Endothelial cell of umbilical vein (primary cell): ENCODE measurements around the gene GPATCH1. TPM values are rescaled to one million over a fixed set of nuclear protein-coding genes. Genes with fewer than 3 reads are reported as not detected.
A peak's percentile ranks its signal among the peaks of the same experiment; 100 is the strongest.

Experiments used
- BruUV-seq: library from RNA; stranded (reverse); fragments of 400-500 nt; replicated peaks from 2 replicates; lab custom pipeline; 2021; lab: Mats Ljungman, UMichigan
- CTCF ChIA-PET: fragments of 300-600, 350-600 bp; sonication (Branson Sonifier 250); formaldehyde crosslinking; loops from one replicate; lab custom pipeline; 2021; ENCODE audit warnings: antibody characterized with exemption, inconsistent platforms; lab: Charles Lee
- POLR2A ChIA-PET: fragments of 300-600, 350-600 bp; sonication (Branson Sonifier 250); formaldehyde crosslinking; loops from one replicate; lab custom pipeline; 2021; ENCODE audit warnings: antibody characterized with exemption, inconsistent platforms; lab: Charles Lee
- DNase-seq: peaks from one replicate; pipeline ENCODE4 v3.0.0-alpha.2; 2011; ENCODE audit warnings: low read depth, low spot score
- FAIRE-seq: peaks from 2 replicates; lab custom pipeline; 2011; peaks lifted over from hg19 to GRCh38; lab: Jason Lieb, UNC
- H2AFZ ChIP-seq: 2 replicates; pipeline ENCODE4 v1.6.0; 2012; ENCODE audit warnings: low read depth, low read length, control low read depth, inconsistent platforms
- H3K27ac ChIP-seq: 2 replicates; pipeline ENCODE4 v1.5.1; 2011; ENCODE audit warnings: low read depth, mild to moderate bottlenecking, control low read depth, low read length, moderate library complexity; ENCODE audit not compliant: insufficient read depth
- H3K27me3 ChIP-seq, 2 experiments: 2 replicates each; pipeline versions ENCODE4 v1.6.0 to v1.6.1; 2011; ENCODE audit warnings: low read length in 2 of 2, mixed read lengths in 1 of 2; ENCODE audit not compliant: control insufficient read depth in 2 of 2, insufficient read depth in 2 of 2
- H3K36me3 ChIP-seq, 2 experiments: 2 replicates in 1 of 2; 3 replicates in 1 of 2; pipeline ENCODE4 v1.5.1; 2011; ENCODE audit warnings: low read length in 2 of 2, mild to moderate bottlenecking in 1 of 2, moderate library complexity in 1 of 2; ENCODE audit not compliant: control insufficient read depth in 2 of 2, insufficient read depth in 2 of 2; ENCODE audit errors: extremely low read depth in 1 of 2
- H3K4me1 ChIP-seq: 3 replicates; pipeline ENCODE4 v1.5.1; 2011; ENCODE audit warnings: mild to moderate bottlenecking, low read length; ENCODE audit not compliant: control insufficient read depth, insufficient read depth; ENCODE audit errors: extremely low read depth
- H3K4me2 ChIP-seq: 2 replicates; pipeline ENCODE4 v1.6.1; 2011; ENCODE audit warnings: low read length, control low read depth, mixed read lengths; ENCODE audit not compliant: insufficient read depth
- H3K4me3 ChIP-seq, 3 experiments: fragments of 200-600 bp in 1 of 3; sonication (generic), shearing (Covaris generic) in 1 of 3; replicated peaks in 1 of 3; 2 replicates each; pipeline ENCODE4 v1.5.1; 2011 to 2016; ENCODE audit warnings: control low read depth in 3 of 3, low read length in 3 of 3, mild to moderate bottlenecking in 2 of 3, inconsistent platforms in 1 of 3, low read depth in 1 of 3, moderate library complexity in 1 of 3; ENCODE audit not compliant: insufficient read depth in 1 of 3
- H3K79me2 ChIP-seq: 2 replicates; pipeline ENCODE4 v1.6.0; 2012; ENCODE audit warnings: low read length, inconsistent platforms; ENCODE audit not compliant: control insufficient read depth, insufficient read depth
- H3K9ac ChIP-seq: replicated peaks from 2 replicates; pipeline ENCODE3; 2011; ENCODE audit warnings: low read length, control low read depth; ENCODE audit not compliant: insufficient read depth; ENCODE audit errors: extremely low read depth
- H3K9me1 ChIP-seq: replicated peaks from 3 replicates; pipeline ENCODE4 v1.6.0; 2011; ENCODE audit warnings: mild to moderate bottlenecking, low read length; ENCODE audit not compliant: control insufficient read depth, insufficient read depth; ENCODE audit errors: extremely low read depth
- H3K9me3 ChIP-seq: replicated peaks from 2 replicates; pipeline ENCODE4 v1.5.1; 2012; ENCODE audit warnings: low read length, inconsistent platforms; ENCODE audit not compliant: control insufficient read depth, insufficient read depth
- H4K20me1 ChIP-seq: replicated peaks from 2 replicates; pipeline ENCODE3; 2011; ENCODE audit warnings: mild to moderate bottlenecking, low read length; ENCODE audit not compliant: control insufficient read depth, insufficient read depth; ENCODE audit errors: extremely low read depth
- CTCF ChIP-seq, 2 donors: IDR thresholded peaks; 1 replicate in 1 of 2; 2 replicates in 1 of 2; pipeline ENCODE4 v1.5.1; 2011; ENCODE audit warnings: low read length in 2 of 2, mild to moderate bottlenecking in 2 of 2, moderate library complexity in 2 of 2, control low read depth in 1 of 2, inconsistent platforms in 1 of 2, low read depth in 1 of 2; ENCODE audit not compliant: insufficient read depth in 1 of 2; ENCODE audit errors: extremely low read depth in 1 of 2
- EZH2 ChIP-seq: IDR thresholded peaks from 2 replicates; pipeline ENCODE4 v1.6.1; 2012; ENCODE audit warnings: borderline replicate concordance, low read depth, mild to moderate bottlenecking, moderate library complexity, low read length, inconsistent platforms; ENCODE audit not compliant: severe bottlenecking
- FOS ChIP-seq: IDR thresholded peaks from 2 replicates; pipeline ENCODE4 v1.6.1; 2011; ENCODE audit warnings: mild to moderate bottlenecking, low read length, moderate library complexity, borderline replicate concordance; ENCODE audit not compliant: insufficient read depth
- GATA2 ChIP-seq: IDR thresholded peaks from 2 replicates; pipeline ENCODE4 v1.7.0; 2011; ENCODE audit warnings: low read depth, mild to moderate bottlenecking, moderate library complexity, mixed read lengths, low read length; ENCODE audit not compliant: insufficient read length, insufficient read depth
- JUN ChIP-seq: IDR thresholded peaks from 2 replicates; pipeline ENCODE4 v1.6.1; 2011; ENCODE audit warnings: borderline replicate concordance, low read depth; ENCODE audit not compliant: insufficient read length, insufficient read depth
- MAX ChIP-seq: IDR thresholded peaks from 2 replicates; pipeline ENCODE4 v1.6.1; 2011; ENCODE audit not compliant: insufficient read depth, insufficient read length
- MYC ChIP-seq: IDR thresholded peaks from one replicate; pipeline ENCODE4 v1.6.1; 2011; ENCODE audit warnings: mild to moderate bottlenecking, low read depth, low read length
- POLR2A ChIP-seq: IDR thresholded peaks from 2 replicates; pipeline ENCODE4 v1.6.1; 2012; ENCODE audit warnings: low read depth, mild to moderate bottlenecking, control low read depth, low read length
- POLR2AphosphoS5 ChIP-seq: IDR thresholded peaks from 2 replicates; pipeline ENCODE4 v1.6.1; 2012; ENCODE audit warnings: low read depth, mild to moderate bottlenecking, control low read depth, low read length, moderate library complexity; ENCODE audit not compliant: insufficient read depth
- dilution Hi-C: fragments of 300-500 bp; cut with MboI; formaldehyde crosslinking; loops from one replicate; pipeline ENCODE4 v1.15.0; 2019; ENCODE audit warnings: low sequenced_read_pairs; ENCODE audit not compliant: extremely low pct_ligation_motif_present
- intact Hi-C: fragments of 100-400 bp; cut with micrococcal nuclease; formaldehyde crosslinking; loops from one replicate; pipeline ENCODE4 v1.10.0; 2022
- polyA plus RNA-seq, 4 experiments: library from polyadenylated mRNA; depleted of rRNA in 3 of 4; stranded (reverse) in 3 of 4; unstranded in 1 of 4; fragments of >200 nt; gene quantifications; 2 replicates each; pipeline versions ENCODE4 v1.2.1 to v1.2.3, GENCODE V29; 2011 to 2012; ENCODE audit warnings: missing spikeins in 1 of 4
- total RNA-seq: library from RNA; stranded (reverse); gene quantifications from 2 replicates; pipeline ENCODE4 v1.2.3, GENCODE V29; 2021

The GPATCH1 gene
- total and polyA plus RNA-seq, 2 donors (not counting 3 experiments of a cell fraction or from before 2014, with no cell fraction given): 4.5 to 9.2 TPM

GRCh38 chr19:33064792-33065550 is 16.0 kb upstream of the GPATCH1 start, which contains the start of gene RHPN2:
RHPN2 (minus strand) TSS chr19:33064888; CDS start chr19:33064852, 36 bp downstream.
- no TSS peak for BruUV-seq

More at GRCh38 chr19:33064792-33065550, 16.0 kb upstream of the GPATCH1 start, which contains the start of gene RHPN2:
- no peaks in the 10 kb centered on the region for H3K79me2 ChIP-seq
- dilution Hi-C loops: no loop called here
- H3K4me2 ChIP-seq: peak within 1 kb of the TSS; percentile 42
- H3K9ac ChIP-seq: no peak within 1 kb of the TSS
- TF ChIP-seq MAX (no peak), CTCF (IDR thresholded peaks at IDR 0.05; ENCODE audit: extremely low read depth in 1 of 2, insufficient read depth in 1 of 2, low read depth in 1 of 2, low read length in 2 of 2) (no peak), POLR2AphosphoS5 (no peak), EZH2 (no peak), MYC (no peak), JUN (no peak), GATA2 (no peak), FOS (no peak), POLR2A (no peak)
- no peaks in the 10 kb centered on the region for H3K9me3 ChIP-seq
- intact Hi-C loops: loop anchor here (2.0 kb wide), 1 partner anchor 16 kb away; the partner anchor contains the start of gene GPATCH1
- H3K4me3 ChIP-seq: peak within 1 kb of the TSS in 1 of 3 experiments; percentile 59
- H3K9me1 ChIP-seq: no peaks in the 10 kb centered on the region
- DNase-seq: peak; percentile 57
- H4K20me1 ChIP-seq: no peaks in the 10 kb centered on the region
- no peak within 1 kb of the TSS for H3K27ac ChIP-seq
- peak within 1 kb of the TSS; percentile 98 for H2AFZ ChIP-seq
- ChIA-PET POLR2A (no interaction called here), CTCF (interaction anchor here (0.6 kb wide), 1 partner anchor 92 kb away, joined by 3 read pairs; no protein-coding TSS in a partner anchor)
- FAIRE-seq: peak; percentile 60
- H3K4me1 ChIP-seq: no peaks in the 10 kb centered on the region
- no peaks in the 10 kb centered on the region for H3K36me3 ChIP-seq
- peaks cover 5 to 16% of the 10 kb centered on the region in 2 experiments for H3K27me3 ChIP-seq
